Lower lobe of right lung (tissue), 2 donors: ENCODE measurements around the gene ZNF365. TPM values are rescaled to one million over a fixed set of nuclear protein-coding genes. Genes with fewer than 3 reads are reported as not detected.
A peak's percentile ranks its signal among the peaks of the same experiment; 100 is the strongest.

Experiments
- ATAC-seq, 2 donors: fragments of 200-7000 bp; cut with Tn5 transposase; one replicate each; pipeline ENCODE4 v1.9.1; 2020 to 2022; ENCODE audit warnings: mild to moderate bottlenecking in 2 of 2, moderate library complexity in 2 of 2
- DNase-seq: peaks from one replicate; pipeline ENCODE4 v3.0.0-alpha.2; 2020
- H3K27ac ChIP-seq: fragments of 200-600 bp; one replicate; pipeline ENCODE4 v1.8.0; 2022
- H3K27me3 ChIP-seq: fragments of 200-600 bp; one replicate; pipeline ENCODE4 v1.8.0; 2022; ENCODE audit warnings: low read depth
- H3K36me3 ChIP-seq: fragments of 200-600 bp; one replicate; pipeline ENCODE4 v1.8.0; 2022; ENCODE audit warnings: mild to moderate bottlenecking
- H3K4me1 ChIP-seq: fragments of 200-600 bp; one replicate; pipeline ENCODE4 v1.8.0; 2022
- H3K4me3 ChIP-seq: fragments of 200-600 bp; one replicate; pipeline ENCODE4 v1.8.0; 2022; ENCODE audit warnings: mild to moderate bottlenecking
- H3K9me3 ChIP-seq: fragments of 200-600 bp; one replicate; pipeline ENCODE4 v1.8.0; 2022
- CTCF ChIP-seq: fragments of 200-600 bp; IDR thresholded peaks from one replicate; pipeline ENCODE4 v1.8.0; 2022; ENCODE audit warnings: antibody characterized with exemption, mild to moderate bottlenecking
- intact Hi-C: fragments of 100-400 bp; cut with DNase I; formaldehyde crosslinking; loops from one replicate; pipeline ENCODE4 v1.11.0; 2022
- total RNA-seq: library from RNA; stranded (reverse); fragmentation: NEBNext Ultra II Directional; extraction: Animal tissue kit (Norgen Biotek cat#: 25700); gene quantifications from one replicate; pipeline ENCODE4 v1.2.1, GENCODE V29; 2021
- donor health status: DM: no; HTN: yes; CAD: no; lungs with severe emphysema.

The ZNF365 gene
- total RNA-seq, 1 donor from 2014 or later: 1.2 TPM

GRCh38 chr10:62426086-62426485, 51.9 kb downstream of the ZNF365 start:
- Histone ChIP-seq H3K27ac (no peak overlapping the region), H3K27me3 (no peaks in the 10 kb centered on the region), H3K4me3 (no peak overlapping the region), H3K36me3 (no peaks in the 10 kb centered on the region), H3K4me1 (no peaks in the 10 kb centered on the region), H3K9me3 (no peaks in the 10 kb centered on the region)
- no peak for ATAC-seq
- intact Hi-C loops: no loop called here
- no peak for TF ChIP-seq CTCF
- DNase-seq: no peak

- Histone ChIP-seq H3K9me3 (no peaks in the 10 kb centered on the region), H3K4me1 (no peaks in the 10 kb centered on the region), H3K27me3 (no peaks in the 10 kb centered on the region), H3K27ac (no peak overlapping the region), H3K4me3 (no peak overlapping the region), H3K36me3 (no peaks in the 10 kb centered on the region)
- TF ChIP-seq CTCF: no peak
- intact Hi-C loops: no loop called here
- ATAC-seq (no peak), DNase-seq (no peak)
These were observed 52.4 kb downstream of the ZNF365 start for GRCh38 chr10:62426600-62426999.

GRCh38 chr10:62430881-62431280, 56.7 kb downstream of the ZNF365 start:
- no peaks in the 10 kb centered on the region for H3K9me3 ChIP-seq
- TF ChIP-seq CTCF: no peak
- H3K27me3 ChIP-seq: no peaks in the 10 kb centered on the region
- H3K27ac ChIP-seq: no peak overlapping the region
- no peaks in the 10 kb centered on the region for H3K4me1 ChIP-seq
- ATAC-seq (no peak), DNase-seq (no peak)
- no peak overlapping the region for H3K4me3 ChIP-seq
- H3K36me3 ChIP-seq: no peaks in the 10 kb centered on the region
- intact Hi-C loops: no loop called here

GRCh38 chr10:62433181-62433692, 59.1 kb downstream of the ZNF365 start:
- Histone ChIP-seq H3K4me1 (no peaks in the 10 kb centered on the region), H3K36me3 (no peaks in the 10 kb centered on the region), H3K27ac (no peak overlapping the region), H3K9me3 (no peaks in the 10 kb centered on the region), H3K27me3 (no peaks in the 10 kb centered on the region), H3K4me3 (no peak overlapping the region)
- intact Hi-C loops: no loop called here
- peak in 1 of 2 donors; percentile 54 for ATAC-seq
- peak; percentile 41 for DNase-seq
- no peak for TF ChIP-seq CTCF

- Histone ChIP-seq H3K4me3 (no peak overlapping the region), H3K4me1 (no peaks in the 10 kb centered on the region), H3K27me3 (no peaks in the 10 kb centered on the region), H3K27ac (no peak overlapping the region), H3K36me3 (no peaks in the 10 kb centered on the region), H3K9me3 (no peaks in the 10 kb centered on the region)
- ATAC-seq (no peak), DNase-seq (no peak)
- intact Hi-C loops: no loop called here
- no peak for TF ChIP-seq CTCF
These were observed 59.7 kb downstream of the ZNF365 start for GRCh38 chr10:62433901-62434300.

- peak; percentile 80 for TF ChIP-seq CTCF
- Histone ChIP-seq H3K27me3 (no peaks in the 10 kb centered on the region), H3K4me1 (no peaks in the 10 kb centered on the region), H3K4me3 (no peak overlapping the region), H3K9me3 (no peaks in the 10 kb centered on the region), H3K27ac (no peak overlapping the region), H3K36me3 (no peaks in the 10 kb centered on the region)
- intact Hi-C loops: no loop called here
- ATAC-seq (peak; percentile 71 to 75), DNase-seq (no peak)
These were observed 63.5 kb downstream of the ZNF365 start for GRCh38 chr10:62437696-62438095.
